IPS DF 6.9 (cell line): ENCODE results near the gene BRIP1.
"Not testable (repeated sequence)": the region's sequence is repeated elsewhere in the genome, so short reads cannot be mapped to it uniquely, and the experiment has no call there.

Experiments used
- DNase-seq: peaks from one replicate; pipeline ENCODE4 v3.0.0-alpha.2; 2013; ENCODE audit warnings: low read depth, low spot score
- H3K27ac ChIP-seq: one replicate; pipeline ENCODE4 v1.5.1; 2013; ENCODE audit warnings: low read length, control low read depth
- H3K27me3 ChIP-seq: 2 replicates; pipeline ENCODE4 v1.6.1; 2013; ENCODE audit warnings: mild to moderate bottlenecking, low read length; ENCODE audit not compliant: control insufficient read depth, insufficient read depth
- H3K36me3 ChIP-seq: 2 replicates; pipeline ENCODE4 v1.6.1; 2013; ENCODE audit warnings: low read length; ENCODE audit not compliant: control insufficient read depth, insufficient read depth
- H3K4me1 ChIP-seq: 2 replicates; pipeline ENCODE4 v1.6.1; 2013; ENCODE audit warnings: low read length; ENCODE audit not compliant: control insufficient read depth, insufficient read depth
- H3K4me3 ChIP-seq: 2 replicates; pipeline ENCODE4 v1.5.1; 2013; ENCODE audit warnings: mild to moderate bottlenecking, low read length
- H3K9me3 ChIP-seq: 2 replicates; pipeline ENCODE4 v1.6.1; 2013; ENCODE audit warnings: low read length, inconsistent platforms; ENCODE audit not compliant: control insufficient read depth, insufficient read depth
- WGBS: extraction: QIAGEN DNeasy Blood & Tissue Kit; methylation state at CpG from one replicate; pipeline ENCODE4 v1.1.7; 2013; ENCODE audit warnings: mixed read lengths, missing lambda C conversion rate; ENCODE audit not compliant: insufficient read length, insufficient coverage; 5-methylcytosine and 5-hydroxymethylcytosine counted together

The BRIP1 gene

DNA sequence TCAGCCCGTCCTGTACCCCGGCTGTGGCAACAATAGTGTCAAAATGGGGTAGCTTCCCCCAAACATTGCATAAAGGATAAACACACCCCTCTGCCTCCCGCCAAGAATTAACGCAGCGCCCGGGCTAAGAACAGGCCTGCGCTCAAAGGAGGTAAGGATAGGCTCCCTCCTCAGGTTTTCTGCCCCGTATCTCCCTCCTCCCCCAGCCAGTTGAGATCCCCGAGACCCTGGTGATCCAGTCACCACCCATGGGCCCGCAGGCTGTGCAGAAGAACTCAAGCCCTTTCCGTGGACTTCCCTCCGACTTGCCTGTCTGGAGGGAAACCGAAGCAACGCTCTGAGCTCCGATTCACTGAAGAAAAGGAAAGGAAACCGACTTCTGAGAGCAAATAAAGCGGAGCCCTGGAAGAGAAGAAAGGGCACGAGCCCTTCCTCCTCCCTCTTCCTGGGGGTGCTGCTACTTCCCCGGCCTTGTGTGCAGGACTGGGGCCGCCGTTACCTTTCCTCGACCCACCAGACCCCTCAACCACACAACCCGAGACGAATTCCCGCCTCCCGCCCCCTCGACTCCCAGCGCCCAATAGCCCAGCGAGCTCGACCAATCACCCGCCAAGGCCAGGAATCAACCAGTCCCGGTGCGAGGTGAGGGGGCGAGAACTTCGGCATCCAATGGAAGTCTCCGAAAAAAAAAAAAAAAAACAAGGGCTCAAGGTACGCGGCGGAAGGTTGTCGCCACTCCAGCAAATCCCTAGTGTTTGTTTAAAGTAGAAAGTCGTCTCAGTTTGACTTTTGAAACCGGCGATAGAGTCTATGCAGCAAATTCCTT lies at the start of gene BRIP1:
Gene BRIP1, minus strand, starts transcription at position 554 of the 826 bp plus-strand sequence. CDS start 1,989 bp downstream, outside the sequence.
- H3K27ac ChIP-seq, result no peak within 1 kb of the TSS
- DNase-seq, result peak; percentile 90
- peak within 1 kb of the TSS; percentile 60 for H3K4me3 ChIP-seq
- WGBS, result no CpG with 5 or more reads among the region's 43 CpGs
- H3K4me1 ChIP-seq, result no peaks in the 10 kb centered on the region
- no peaks in the 10 kb centered on the region; the same call in 1 of the 2 replicates for H3K36me3 ChIP-seq
- no peaks in the 10 kb centered on the region for H3K9me3 ChIP-seq
- no peaks in the 10 kb centered on the region for H3K27me3 ChIP-seq

DNA sequence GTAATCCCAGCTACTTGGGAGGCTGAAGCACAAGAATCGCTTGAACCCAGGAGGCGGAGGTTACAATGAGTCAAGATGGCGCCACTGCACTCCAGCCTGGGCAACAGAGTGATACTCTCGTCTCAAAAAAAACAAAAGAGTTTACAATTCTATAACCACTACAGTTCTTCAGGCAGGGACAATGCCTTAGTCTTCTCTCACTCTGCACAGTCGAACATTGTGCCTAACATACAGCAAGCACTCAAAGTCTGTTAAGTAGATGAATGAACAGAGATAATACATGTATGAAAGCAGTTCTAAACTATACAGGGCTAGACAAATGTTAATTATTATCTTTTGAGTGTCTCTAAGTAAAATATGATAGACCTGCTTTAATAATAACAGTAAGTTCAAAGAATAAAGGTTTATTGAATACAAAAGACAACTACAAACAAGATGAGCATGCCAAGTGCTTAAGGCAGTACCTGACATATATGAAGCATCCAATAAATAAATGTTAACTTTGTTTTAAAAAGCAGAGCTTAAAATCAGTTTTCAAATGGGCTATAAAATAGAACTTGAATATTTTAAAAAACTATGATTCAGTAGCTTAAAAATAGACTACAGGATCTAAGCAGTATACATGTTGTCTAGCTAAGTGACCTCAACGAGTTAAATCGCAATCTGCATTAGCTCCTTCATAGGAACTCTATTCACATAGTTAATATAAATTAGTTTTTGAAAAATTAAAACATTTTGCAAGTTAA lies 45.1 kb upstream of the BRIP1 start:
- WGBS, result no CpG with 5 or more reads among the region's 7 CpGs
- Histone ChIP-seq H3K9me3 (no peaks in the 10 kb centered on the region), H3K27ac (no peak overlapping the region), H3K4me1 (no peaks in the 10 kb centered on the region), H3K4me3 (no peak overlapping the region), H3K36me3 (no peaks in the 10 kb centered on the region; the same call in 1 of the 2 replicates), H3K27me3 (no peaks in the 10 kb centered on the region)
- no peak for DNase-seq

DNA sequence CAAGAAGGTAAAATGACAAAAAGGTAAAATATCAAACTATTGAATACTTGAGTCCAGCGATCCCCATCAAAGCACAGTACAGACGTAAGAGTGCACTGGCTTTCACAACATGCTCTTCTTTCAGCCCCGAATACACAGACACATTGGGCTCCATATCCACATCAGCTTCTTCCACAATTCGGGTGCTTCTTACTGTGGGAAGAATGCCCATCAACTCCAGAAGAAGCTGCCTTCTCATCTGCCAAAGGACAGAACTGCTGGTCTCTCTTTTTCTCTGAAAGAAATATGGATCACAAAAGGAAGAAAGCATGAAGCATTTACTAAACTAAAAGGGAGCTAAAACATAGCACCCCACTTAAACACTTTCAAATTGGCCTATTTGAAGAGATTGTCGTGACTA lies 44.0 kb upstream of the BRIP1 start:
- no peak for DNase-seq
- Histone ChIP-seq H3K27ac (no peak overlapping the region), H3K4me1 (no peaks in the 10 kb centered on the region), H3K9me3 (no peaks in the 10 kb centered on the region), H3K27me3 (no peaks in the 10 kb centered on the region), H3K4me3 (no peak overlapping the region), H3K36me3 (no peaks in the 10 kb centered on the region; the same call in 1 of the 2 replicates)
- no CpG with 5 or more reads among the region's 5 CpGs for WGBS

DNA sequence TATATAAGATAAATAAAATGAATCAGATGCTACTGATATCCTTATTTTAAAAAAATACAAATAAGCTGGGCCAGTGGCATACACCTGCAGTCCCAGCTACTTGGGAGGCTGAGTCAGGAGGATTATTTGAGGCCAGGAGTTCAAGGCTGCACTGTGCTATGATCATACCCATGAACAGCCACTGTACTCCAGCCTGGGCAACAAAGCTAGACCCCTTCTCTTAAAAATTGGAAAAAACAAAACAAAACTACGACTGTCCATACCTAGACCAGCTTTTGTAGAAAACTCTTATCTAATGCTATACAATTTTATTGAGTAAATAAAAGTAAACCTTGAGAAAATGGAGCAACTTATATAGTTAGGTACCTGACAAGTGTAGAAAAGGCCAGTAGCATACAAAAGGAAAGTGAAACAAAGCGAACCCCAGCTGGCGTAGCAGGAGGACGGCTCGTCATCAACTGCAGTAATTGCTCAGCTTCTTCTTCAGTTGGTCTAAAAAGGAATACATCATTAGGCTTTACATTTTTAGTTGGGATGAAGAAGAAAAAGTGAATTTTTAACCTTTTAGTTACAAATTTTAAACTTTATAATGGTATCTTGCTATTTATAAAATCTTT lies 40.9 kb upstream of the BRIP1 start:
- Histone ChIP-seq H3K4me1 (no peaks in the 10 kb centered on the region), H3K27me3 (no peaks in the 10 kb centered on the region), H3K9me3 (no peaks in the 10 kb centered on the region), H3K36me3 (no peaks in the 10 kb centered on the region; the same call in 1 of the 2 replicates), H3K27ac (no peak overlapping the region), H3K4me3 (no peak overlapping the region)
- no CpG with 5 or more reads among the region's 5 CpGs for WGBS
- no peak for DNase-seq

DNA sequence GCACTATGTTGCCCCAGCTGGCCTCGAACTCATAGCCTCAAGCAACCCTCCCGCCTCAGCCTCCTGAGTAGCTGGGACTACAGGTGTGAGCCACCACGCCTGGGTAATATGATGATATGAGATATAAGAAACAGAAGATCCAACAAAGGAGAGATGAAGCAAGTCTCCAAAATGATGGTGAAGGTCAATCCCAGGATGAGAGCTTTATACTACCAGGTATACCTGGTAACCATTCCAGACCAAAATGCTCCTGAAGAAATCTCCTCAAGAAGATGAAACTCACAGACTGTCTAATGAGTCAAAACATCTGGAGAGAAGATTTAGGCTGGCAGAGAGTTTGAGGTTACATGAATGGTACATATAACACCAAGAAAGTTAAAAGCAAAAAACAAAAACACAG lies 39.9 kb upstream of the BRIP1 start:
- Histone ChIP-seq H3K4me3 (no peak overlapping the region), H3K9me3 (no peaks in the 10 kb centered on the region), H3K36me3 (no peaks in the 10 kb centered on the region; the same call in 1 of the 2 replicates), H3K27me3 (no peaks in the 10 kb centered on the region), H3K4me1 (no peaks in the 10 kb centered on the region), H3K27ac (no peak overlapping the region)
- no peak for DNase-seq
- WGBS, result no CpG with 5 or more reads among the region's 3 CpGs

DNA sequence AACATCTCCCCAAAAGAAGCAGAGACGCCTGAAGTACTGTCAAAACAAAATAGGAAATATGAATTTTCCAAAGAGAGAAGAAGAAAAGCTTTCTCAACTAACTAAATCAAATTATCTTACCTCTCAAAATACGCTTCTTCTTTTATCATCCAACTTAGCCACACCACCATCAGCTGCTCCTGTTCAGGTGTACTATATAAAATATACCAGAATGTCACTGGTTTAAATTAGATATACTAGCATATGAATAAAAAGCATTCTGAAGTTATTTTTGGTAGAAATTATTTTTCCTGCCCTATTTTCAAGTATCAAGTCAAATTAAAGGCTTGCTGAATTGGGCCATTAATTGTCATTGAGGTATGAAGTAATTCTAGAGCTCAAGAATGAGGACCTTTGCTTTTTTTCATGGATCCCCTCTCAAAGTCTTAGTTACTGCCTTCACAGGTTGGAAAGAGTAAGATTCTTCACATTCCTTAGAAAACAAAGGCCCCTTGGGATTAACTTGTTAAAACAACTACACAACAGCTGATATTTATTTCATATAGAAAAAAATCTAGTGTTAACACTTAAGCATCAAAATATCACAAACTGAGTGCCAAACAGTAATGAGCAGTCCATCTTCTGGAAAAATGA lies 34.3 kb upstream of the BRIP1 start:
- Histone ChIP-seq H3K36me3 (no peaks in the 10 kb centered on the region; the same call in 1 of the 2 replicates), H3K4me1 (no peaks in the 10 kb centered on the region), H3K27ac (no peak overlapping the region), H3K27me3 (no peaks in the 10 kb centered on the region), H3K9me3 (no peaks in the 10 kb centered on the region), H3K4me3 (no peak overlapping the region)
- DNase-seq, result no peak
- WGBS, result 100% methylated on average over 1 of the region's 2 CpGs

DNA sequence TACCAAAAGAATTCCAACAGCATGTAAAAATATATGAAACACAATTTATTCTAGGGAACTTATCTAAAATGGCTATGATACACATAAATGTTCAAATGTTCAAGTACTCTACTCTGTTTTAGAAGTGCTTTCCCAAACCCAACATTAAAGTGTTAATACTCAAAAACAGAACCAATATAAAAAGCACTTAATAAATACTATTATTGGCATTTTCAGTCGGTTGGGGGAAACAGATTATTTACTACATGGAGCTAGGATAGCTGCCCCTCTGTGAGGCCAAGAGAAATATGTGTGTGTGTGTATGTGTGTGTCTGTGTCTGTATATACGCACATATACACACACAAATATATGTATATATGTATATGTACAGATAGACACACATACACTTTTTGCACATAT lies 32.1 kb upstream of the BRIP1 start:
- Histone ChIP-seq H3K27me3 (no peaks in the 10 kb centered on the region), H3K27ac (no peak overlapping the region), H3K9me3 (no peaks in the 10 kb centered on the region), H3K4me1 (no peaks in the 10 kb centered on the region), H3K36me3 (no peaks in the 10 kb centered on the region; the same call in 1 of the 2 replicates), H3K4me3 (no peak overlapping the region)
- no peak for DNase-seq
- WGBS, result no CpG with 5 or more reads among the region's 2 CpGs

DNA sequence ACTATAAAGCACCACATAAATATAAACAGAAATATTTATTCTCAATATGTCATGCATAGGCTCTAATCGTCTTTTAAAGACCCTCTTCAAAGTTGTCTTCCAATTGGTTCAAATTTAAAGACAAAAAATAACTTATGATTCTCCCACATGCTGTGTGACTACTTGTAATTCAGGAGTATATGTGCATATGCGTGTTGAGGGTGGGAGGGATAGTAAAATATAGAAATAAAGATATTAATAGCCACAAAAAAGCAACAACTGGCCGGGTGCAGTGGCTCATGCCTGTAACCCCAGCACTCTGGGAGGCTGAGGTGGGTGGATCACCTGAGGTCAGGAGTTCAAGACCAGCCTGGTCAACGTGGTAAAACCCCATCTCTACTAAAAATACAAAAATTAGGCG lies 31.0 kb upstream of the BRIP1 start:
- not testable (repeated sequence) for H3K9me3 ChIP-seq, DNase-seq, H3K27me3 ChIP-seq, H3K36me3 ChIP-seq, H3K4me3 ChIP-seq, H3K27ac ChIP-seq, H3K4me1 ChIP-seq
- WGBS, result no CpG with 5 or more reads among the region's 5 CpGs

DNA sequence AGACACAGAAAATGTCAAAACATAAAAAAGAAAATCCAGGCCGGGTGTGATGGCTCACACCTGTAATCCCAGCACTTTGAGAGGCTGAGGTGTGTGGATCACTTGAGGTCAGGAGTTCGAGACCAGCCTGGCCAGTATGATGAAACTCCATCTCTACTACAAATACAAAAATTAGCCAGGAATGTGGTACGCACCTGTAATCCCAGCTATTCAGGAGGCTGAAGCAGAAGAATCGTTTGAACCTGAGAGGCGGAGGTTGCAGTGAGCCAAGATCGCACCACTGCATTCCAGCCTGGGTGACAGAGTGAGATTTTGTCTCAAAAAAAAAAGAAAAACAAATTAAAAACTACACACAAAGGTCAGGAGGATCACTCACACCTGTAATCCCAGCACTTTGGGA lies 24.4 kb upstream of the BRIP1 start:
- H3K36me3 ChIP-seq, result not testable (repeated sequence)

DNA sequence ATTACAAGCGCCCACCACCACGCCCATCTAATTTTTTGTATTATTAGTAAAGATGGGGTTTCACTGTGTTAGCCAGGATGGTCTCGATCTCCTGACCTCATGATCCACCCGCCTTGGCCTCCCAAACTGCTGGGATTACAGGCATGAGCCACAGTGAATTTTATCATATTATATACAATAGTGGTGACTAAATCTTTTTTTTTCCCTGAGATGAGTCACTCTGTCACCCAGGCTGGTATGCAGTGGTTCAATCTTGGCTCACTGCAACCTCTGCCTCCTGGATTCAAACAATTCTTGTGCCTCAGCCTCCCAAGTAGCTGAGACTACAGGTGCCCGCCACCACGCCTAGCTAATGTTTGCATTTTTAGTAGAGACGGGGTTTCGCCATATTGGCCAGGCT lies 22.5 kb upstream of the BRIP1 start:
- WGBS, result no CpG with 5 or more reads among the region's 8 CpGs
- H3K4me1 ChIP-seq, H3K4me3 ChIP-seq, H3K9me3 ChIP-seq, H3K36me3 ChIP-seq, DNase-seq, H3K27me3 ChIP-seq, H3K27ac ChIP-seq: not testable (repeated sequence)

More for the DNA sequence above, 24.4 kb upstream of the BRIP1 start:
- H3K9me3 ChIP-seq, H3K4me1 ChIP-seq, H3K27me3 ChIP-seq, H3K27ac ChIP-seq, H3K4me3 ChIP-seq, DNase-seq: not testable (repeated sequence)
- no CpG with 5 or more reads among the region's 6 CpGs for WGBS
